Uterus (tissue), 4 donors: Measurements from ENCODE around the gene TIMM22. TPM values are rescaled to one million over a fixed set of nuclear protein-coding genes. Genes with fewer than 3 reads are reported as not detected.

Experiments used
- DNase-seq, 2 donors: peaks; one replicate each; pipeline ENCODE4 v3.0.0-alpha.2; 2019 to 2020
- H3K27ac ChIP-seq, 2 donors: fragments of 200-600 bp; sonication (generic); 1 replicate in 1 of 2; 2 replicates in 1 of 2; pipeline ENCODE4 v1.5.1; 2016 to 2018
- H3K27me3 ChIP-seq, 2 donors: fragments of 200-600 bp; sonication (generic); one replicate each; pipeline ENCODE4 v1.5.1; 2018 to 2019; ENCODE audit warnings: control low read depth in 1 of 2
- H3K36me3 ChIP-seq, 2 donors: fragments of 200-600 bp; sonication (generic); one replicate each; pipeline ENCODE4 v1.5.1; 2019; ENCODE audit warnings: control low read depth in 1 of 2
- H3K4me1 ChIP-seq, 2 donors: fragments of 200-600 bp; sonication (generic); one replicate each; pipeline ENCODE4 v1.5.1; 2018 to 2019; ENCODE audit warnings: control low read depth in 1 of 2
- H3K4me3 ChIP-seq, 2 donors: fragments of 200-600 bp; sonication (generic); 1 replicate in 1 of 2; 2 replicates in 1 of 2; pipeline ENCODE4 v1.5.1; 2018 to 2019; ENCODE audit warnings: mild to moderate bottlenecking in 1 of 2
- H3K9me3 ChIP-seq, 2 donors: fragments of 200-600 bp; sonication (generic); one replicate each; pipeline ENCODE4 v1.5.1; 2019; ENCODE audit warnings: control low read depth in 1 of 2
- CTCF ChIP-seq, 4 experiments: fragments of 200-600 bp in 2 of 4; fragments of 450-650 bp in 2 of 4; sonication (generic) in 2 of 4; IDR thresholded peaks; one replicate each; pipeline ENCODE4 v1.5.1; 2016 to 2019; ENCODE audit warnings: antibody characterized with exemption in 4 of 4, mild to moderate bottlenecking in 2 of 4, moderate library complexity in 1 of 4
- POLR2A ChIP-seq, 2 donors: fragments of 450-650 bp; IDR thresholded peaks; one replicate each; pipeline ENCODE4 v1.6.1; 2016; ENCODE audit warnings: antibody characterized with exemption in 2 of 2, mild to moderate bottlenecking in 1 of 2, moderate library complexity in 1 of 2
- intact Hi-C: fragments of 100-400 bp; cut with DNase I; formaldehyde crosslinking; loops from one replicate; pipeline ENCODE4 v1.15.1; 2023; ENCODE audit warnings: low total_unique reads
- total RNA-seq, 4 donors: library from RNA; depleted of rRNA in 3 of 4; stranded (reverse); fragments of >200 nt in 3 of 4; gene quantifications; one replicate each; pipeline versions ENCODE4 v1.1.0 to v1.2.4, GENCODE V29; 2014 to 2023
- donor health status: DM: yes; HTN: yes; CAD: no.

Gene TIMM22
- total RNA-seq, 4 donors from 2014 or later, result 5.1 to 17.1 (median 10.8) TPM

- H3K4me1 ChIP-seq, result no peaks in the 10 kb centered on the region
- no peak for DNase-seq
- no peak overlapping the region for H3K27ac ChIP-seq
- intact Hi-C loops, result no loop called here
- no peaks in the 10 kb centered on the region for H3K27me3 ChIP-seq
- TF ChIP-seq POLR2A (IDR thresholded peaks at IDR 0.05) (no peak), CTCF (IDR thresholded peaks at IDR 0.05) (no peak)
- H3K4me3 ChIP-seq, result no peak overlapping the region
- no peaks in the 10 kb centered on the region for H3K36me3 ChIP-seq
- H3K9me3 ChIP-seq, result no peaks in the 10 kb centered on the region
Observed at GRCh38 chr17:1010586-1010985, 13.7 kb downstream of the TIMM22 start.

DNA sequence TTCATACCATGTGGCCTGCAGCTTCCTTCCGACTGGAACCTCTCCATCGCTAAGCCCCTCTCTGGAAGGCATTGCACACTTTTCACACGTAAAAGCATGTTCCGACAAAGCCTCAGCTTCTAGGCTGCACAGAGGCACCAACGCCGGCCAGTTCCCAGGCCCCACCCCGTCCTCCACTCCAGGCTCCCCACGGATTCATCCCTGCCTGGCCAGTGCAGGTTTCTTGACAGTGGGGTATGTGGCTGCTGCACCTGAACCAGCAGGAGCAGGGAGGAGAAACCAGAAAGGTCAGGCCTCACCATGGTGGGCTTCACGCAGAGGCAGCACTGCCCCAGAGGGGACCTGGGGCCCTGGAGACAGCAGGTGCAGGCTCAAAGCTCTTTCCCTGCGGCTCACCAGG, 14.2 kb downstream of the TIMM22 start:
- intact Hi-C loops, result no loop called here
- Histone ChIP-seq H3K27ac (no peak overlapping the region), H3K4me3 (no peak overlapping the region), H3K9me3 (no peaks in the 10 kb centered on the region), H3K36me3 (no peaks in the 10 kb centered on the region), H3K27me3 (no peaks in the 10 kb centered on the region), H3K4me1 (no peaks in the 10 kb centered on the region)
- no peak for DNase-seq
- TF ChIP-seq POLR2A (IDR thresholded peaks at IDR 0.05) (no peak), CTCF (IDR thresholded peaks at IDR 0.05) (no peak)

GRCh38 chr17:1011760-1012735, 15.1 kb downstream of the TIMM22 start:
- Histone ChIP-seq H3K4me3 (no peak overlapping the region), H3K36me3 (no peaks in the 10 kb centered on the region), H3K9me3 (no peaks in the 10 kb centered on the region), H3K27me3 (no peaks in the 10 kb centered on the region), H3K4me1 (no peaks in the 10 kb centered on the region), H3K27ac (no peak overlapping the region)
- intact Hi-C loops, result no loop called here
- no peak for TF ChIP-seq POLR2A (IDR thresholded peaks at IDR 0.05)
- TF ChIP-seq CTCF (IDR thresholded peaks at IDR 0.05), result no peak
- DNase-seq, result no peak

GRCh38 chr17:1012823-1013728, 16.1 kb downstream of the TIMM22 start:
- TF ChIP-seq CTCF (IDR thresholded peaks at IDR 0.05) (no peak), POLR2A (IDR thresholded peaks at IDR 0.05) (no peak)
- Histone ChIP-seq H3K27me3 (no peaks in the 10 kb centered on the region), H3K4me1 (no peaks in the 10 kb centered on the region), H3K4me3 (no peak overlapping the region), H3K36me3 (no peaks in the 10 kb centered on the region), H3K9me3 (no peaks in the 10 kb centered on the region), H3K27ac (no peak overlapping the region)
- intact Hi-C loops, result no loop called here
- no peak for DNase-seq

- no peaks in the 10 kb centered on the region for H3K9me3 ChIP-seq
- no peaks in the 10 kb centered on the region for H3K4me1 ChIP-seq
- TF ChIP-seq POLR2A (IDR thresholded peaks at IDR 0.05) (no peak), CTCF (IDR thresholded peaks at IDR 0.05) (no peak)
- no peak overlapping the region for H3K4me3 ChIP-seq
- H3K27me3 ChIP-seq, result no peaks in the 10 kb centered on the region
- intact Hi-C loops, result no loop called here
- H3K27ac ChIP-seq, result no peak overlapping the region
- DNase-seq, result no peak
- no peaks in the 10 kb centered on the region for H3K36me3 ChIP-seq
Observed at GRCh38 chr17:1013729-1014090, 16.8 kb downstream of the TIMM22 start.
